ENCODE results near the gene SIAH3. TPM values are rescaled to one million over a fixed set of nuclear protein-coding genes. Genes with fewer than 3 reads are reported as not detected.

The SIAH3 gene
- total RNA-seq, 1 experiment from 2014 or later: not detected

DNA sequence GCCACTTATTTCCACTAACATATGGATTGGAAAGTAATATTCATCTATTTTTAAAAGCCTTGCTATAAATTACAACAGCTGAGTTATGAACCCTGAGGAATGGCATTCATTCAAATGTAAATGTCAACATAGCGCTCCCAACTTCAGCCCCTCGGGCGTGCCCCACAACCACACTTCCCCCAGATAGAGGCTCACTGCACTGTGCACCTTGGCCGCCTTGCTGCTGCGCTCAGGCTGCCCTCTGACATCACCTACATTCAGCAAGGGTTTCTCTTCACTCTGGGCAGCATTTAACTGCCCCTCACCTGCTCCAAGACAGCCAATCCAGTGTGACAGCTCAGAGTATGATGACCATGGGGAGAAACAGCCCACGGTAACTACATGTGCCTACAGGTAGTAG lies 35.1 kb downstream of the SIAH3 start:
- no CpG with 5 or more reads among the region's 6 CpGs for WGBS (ENCODE audit: extremely low coverage, insufficient read length, low lambda C conversion rate)
- no peaks in the 10 kb centered on the region for H3K79me1 ChIP-seq (ENCODE audit: insufficient read depth, low read depth, low read length, poor library complexity, severe bottlenecking)
- H3K4ac ChIP-seq (ENCODE audit: low read depth, low read length): no peak overlapping the region
- H3K27me3 ChIP-seq (ENCODE audit: insufficient read depth, low read length): no peaks in the 10 kb centered on the region
- DNase-seq: no peak
- H2BK5ac ChIP-seq (ENCODE audit: insufficient read length, low read length): no peak overlapping the region
- H4K5ac ChIP-seq (ENCODE audit: insufficient read length, low read depth, low read length): no peak overlapping the region
- H3K18ac ChIP-seq (ENCODE audit: insufficient read length, low read depth, low read length): no peak overlapping the region
- Mint-ChIP-seq H3K4me1 (peaks cover 0 to 12% of the 10 kb centered on the region in 2 experiments; a peak in 2 of 4 replicates), H3K9me3 (peaks cover 2 to 3% of the 10 kb centered on the region in 2 experiments; a peak in 3 of 5 replicates), H3K36me3 (ENCODE audit: insufficient read depth in 1 of 3, low read depth in 3 of 3) (peaks cover 0 to 2% (median 0%) of the 10 kb centered on the region in 3 experiments; a peak in 3 of 7 replicates), H3K27ac (no peak overlapping the region), H3K27me3 (ENCODE audit: low read depth) (peaks cover 1% of the 10 kb centered on the region), H3K4me3 (no peak overlapping the region)
- H3K9me3 ChIP-seq (ENCODE audit: control insufficient read depth, low read depth, low read length): no peaks in the 10 kb centered on the region
- no peak overlapping the region for H2AFZ ChIP-seq (ENCODE audit: low read length)
- no peak overlapping the region for H2BK120ac ChIP-seq (ENCODE audit: low read depth, low read length, poor library complexity, severe bottlenecking)
- no peak overlapping the region for H4K8ac ChIP-seq (replicated peaks; ENCODE audit: insufficient read length, low read depth, low read length)
- H3T11ph ChIP-seq (ENCODE audit: low read length): no peak overlapping the region
- no peaks in the 10 kb centered on the region for H3K23me2 ChIP-seq (ENCODE audit: insufficient read length, low read depth, low read length, poor library complexity, severe bottlenecking)
- H2BK12ac ChIP-seq (ENCODE audit: insufficient read length, low read depth, low read length): no peak overlapping the region
- no peak overlapping the region for H2AK5ac ChIP-seq (ENCODE audit: insufficient read length, low read length)
- H3K79me2 ChIP-seq (ENCODE audit: insufficient read depth, low read length): no peaks in the 10 kb centered on the region
- no peak overlapping the region for H3K27ac ChIP-seq (ENCODE audit: insufficient read length, low read depth, low read length)
- no peak overlapping the region for H3K9ac ChIP-seq (ENCODE audit: extremely low read depth, insufficient read length, low read length)
- H3K14ac ChIP-seq (ENCODE audit: insufficient read depth, low read length): no peak overlapping the region
- no peak overlapping the region for H3K23ac ChIP-seq (ENCODE audit: insufficient read length, low read depth, low read length)
- H3K4me2 ChIP-seq (ENCODE audit: insufficient read depth, insufficient read length, low read length): no peak overlapping the region
- no peaks in the 10 kb centered on the region for H4K20me1 ChIP-seq (ENCODE audit: control insufficient read depth, insufficient read depth, insufficient read length)
- H3K56ac ChIP-seq (ENCODE audit: insufficient read length, low read depth, low read length): no peak overlapping the region
- H3K4me1 ChIP-seq (ENCODE audit: insufficient read depth, low read length): no peaks in the 10 kb centered on the region; the same call in 1 of the 2 replicates
- no peak overlapping the region for H4K91ac ChIP-seq (ENCODE audit: insufficient read length, low read depth, low read length)
- no peak for TF ChIP-seq CTCF (conservative IDR thresholded peaks at IDR 0.05)
- H2BK20ac ChIP-seq (ENCODE audit: low read depth, low read length, poor library complexity, severe bottlenecking): no peak overlapping the region
- H2BK15ac ChIP-seq (ENCODE audit: low read depth, low read length): no peak overlapping the region
